ENCODE data around the gene TMEM9.

TMEM9 gene

DNA sequence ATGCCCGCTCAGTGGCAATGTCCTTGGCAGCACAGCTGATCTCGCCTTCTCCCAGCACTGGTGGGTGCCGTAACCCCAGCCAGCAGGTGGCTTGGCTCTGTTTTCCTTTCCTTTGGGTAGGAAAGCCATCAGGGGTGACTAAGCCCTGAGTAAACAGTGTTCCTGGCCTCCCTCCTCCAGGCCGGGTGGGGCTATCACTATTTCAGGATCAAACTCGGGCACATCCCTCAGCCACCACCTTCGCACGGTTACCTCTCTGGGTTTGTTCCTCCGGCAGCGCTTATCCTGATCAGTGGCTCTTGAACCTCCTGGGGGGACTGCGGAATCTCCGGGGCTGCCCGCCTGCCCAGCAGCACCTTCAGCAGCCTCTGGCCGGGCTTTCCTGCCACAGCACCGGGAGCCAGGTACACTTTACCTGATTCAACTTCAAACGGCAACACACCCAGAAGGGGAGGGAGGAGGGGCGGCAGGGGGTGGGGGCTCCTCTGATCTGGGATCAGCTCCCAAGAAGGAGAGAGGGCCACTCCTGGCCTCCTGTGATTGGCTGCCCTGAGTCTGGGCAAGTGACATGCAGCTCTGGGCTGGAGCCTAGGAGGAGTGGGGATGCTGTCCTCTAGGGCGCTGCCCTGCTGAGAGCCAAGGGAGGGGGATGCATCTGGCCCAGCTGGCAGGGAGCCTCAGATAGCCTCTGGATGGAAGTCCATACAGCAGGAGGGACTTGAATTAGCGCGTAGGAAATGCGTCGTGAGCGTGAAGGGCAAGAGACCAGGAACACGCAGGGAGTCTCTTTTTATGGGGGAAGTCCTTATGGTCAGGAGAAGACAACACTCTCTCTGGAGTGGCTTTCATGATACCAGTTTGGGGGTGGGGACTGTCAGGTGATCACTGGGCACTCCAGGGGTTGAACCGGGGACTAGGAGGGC is 27.2 kb downstream of the TMEM9 start, which contains the start of gene ASCL5:
TSS of gene ASCL5 (minus strand) at position 353 of the 923 bp plus-strand sequence. CDS start 11,812 bp downstream, outside the sequence.
- DNase-seq (ENCODE audit: low spot score): no peak

DNA sequence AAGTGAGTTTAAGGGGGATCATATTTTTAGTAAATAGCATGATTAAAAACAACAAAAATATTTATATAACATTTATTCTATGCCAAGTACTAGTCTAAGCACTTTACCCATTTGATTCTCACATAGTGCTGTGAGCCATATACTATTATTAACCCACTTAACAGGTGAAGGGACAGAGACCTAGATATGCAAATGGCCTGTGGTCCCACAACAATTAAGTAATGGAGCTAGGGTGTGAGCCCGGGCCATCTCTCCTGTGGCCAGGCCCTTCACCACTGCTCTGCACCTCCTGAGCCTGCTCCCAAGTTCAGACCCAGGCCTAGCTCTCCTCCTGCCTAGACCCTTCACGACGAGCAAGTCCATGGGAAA is 27.8 kb downstream of the TMEM9 start:
- no peak for DNase-seq (ENCODE audit: low spot score)

DNA sequence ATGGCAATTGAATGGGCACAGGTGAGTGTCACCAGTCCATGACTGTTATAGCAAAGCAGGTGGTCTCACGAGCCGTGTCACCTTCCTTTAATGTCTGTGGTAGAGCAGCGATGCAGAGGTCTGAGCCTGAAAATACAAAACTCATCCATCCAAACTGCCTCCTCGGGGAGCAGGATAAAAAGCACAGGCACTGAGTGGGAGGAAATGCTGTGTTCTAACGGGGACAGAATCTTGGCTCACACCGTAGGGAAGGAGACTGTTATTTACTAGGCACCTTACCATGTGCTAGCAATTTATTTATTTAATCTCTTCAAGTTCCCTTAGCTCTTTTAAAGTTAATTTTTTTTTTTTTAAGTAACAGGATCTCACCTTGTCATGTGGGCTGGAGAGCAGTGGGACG is 28.5 kb downstream of the TMEM9 start:
- no peak for DNase-seq (ENCODE audit: low spot score)

DNA sequence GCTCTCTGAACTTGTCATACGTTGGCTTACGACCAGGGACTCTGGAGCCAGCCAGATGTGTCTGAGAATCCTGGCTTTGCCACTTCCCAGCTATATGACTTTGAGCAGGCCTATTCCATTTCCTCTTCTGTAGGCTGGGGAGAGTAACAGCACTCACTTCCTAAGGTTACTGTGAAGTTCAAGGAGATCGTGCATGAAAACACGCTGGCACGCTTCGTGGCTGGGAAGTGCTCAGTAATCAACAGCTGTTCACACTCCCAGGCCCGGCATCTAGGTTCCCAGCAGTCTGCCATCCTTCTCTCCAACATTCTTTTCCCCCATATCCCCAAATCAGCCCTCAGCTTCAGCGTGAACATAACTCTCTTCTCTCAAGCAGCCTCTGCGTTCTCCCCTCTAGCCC is 29.3 kb downstream of the TMEM9 start:
- DNase-seq (ENCODE audit: low spot score): no peak

DNA sequence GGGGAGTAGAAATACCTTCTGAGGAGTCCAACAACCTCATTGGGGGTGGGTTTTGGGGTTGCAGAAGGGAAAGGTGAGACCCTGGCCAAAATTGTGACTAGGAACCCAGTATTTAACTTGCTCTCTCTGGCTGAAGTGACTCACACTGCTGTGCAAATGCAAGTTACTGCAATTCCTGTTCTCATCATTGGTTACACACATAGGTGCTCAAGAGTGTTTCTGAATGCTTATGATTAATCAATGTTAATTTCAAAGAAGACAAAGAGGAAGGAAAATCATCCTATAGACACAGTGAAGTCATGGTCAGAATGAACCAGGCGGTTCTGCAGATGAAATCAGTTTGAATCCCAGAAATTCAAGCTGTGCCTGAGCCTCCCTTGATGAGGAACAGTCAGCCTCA is 30.4 kb downstream of the TMEM9 start:
- DNase-seq (ENCODE audit: low spot score): no peak

DNA sequence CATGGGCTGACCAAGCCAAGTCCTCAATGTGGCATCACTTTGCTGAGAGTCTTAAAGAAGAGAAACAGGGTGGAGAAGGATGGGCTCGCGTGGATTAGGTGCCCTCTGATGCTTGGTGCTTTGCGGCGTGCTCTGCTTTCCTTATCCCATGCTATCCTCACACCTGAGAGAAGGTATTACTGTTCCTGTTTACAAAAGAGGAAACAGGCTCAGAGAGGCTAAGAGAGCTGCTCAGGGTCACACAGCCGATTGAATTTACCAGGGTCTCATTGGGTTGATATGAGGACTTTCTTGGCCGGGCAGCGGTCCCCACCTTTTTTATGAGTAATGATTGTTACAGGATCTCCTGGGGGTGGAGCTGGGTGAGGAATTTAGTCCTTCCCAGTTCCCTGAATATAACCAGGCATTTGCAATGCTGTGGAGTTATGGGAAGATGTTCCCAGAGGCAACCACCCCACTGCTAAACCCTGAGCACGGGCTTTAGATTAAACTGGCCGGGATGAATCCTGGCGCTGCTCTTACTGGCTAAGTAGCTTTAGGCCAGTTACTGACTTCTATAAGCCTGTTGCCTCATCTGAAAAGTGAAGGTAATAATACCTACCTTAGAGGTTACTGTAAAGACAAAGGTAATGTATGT is 31.8 kb downstream of the TMEM9 start:
- DNase-seq (ENCODE audit: low spot score): no peak

DNA sequence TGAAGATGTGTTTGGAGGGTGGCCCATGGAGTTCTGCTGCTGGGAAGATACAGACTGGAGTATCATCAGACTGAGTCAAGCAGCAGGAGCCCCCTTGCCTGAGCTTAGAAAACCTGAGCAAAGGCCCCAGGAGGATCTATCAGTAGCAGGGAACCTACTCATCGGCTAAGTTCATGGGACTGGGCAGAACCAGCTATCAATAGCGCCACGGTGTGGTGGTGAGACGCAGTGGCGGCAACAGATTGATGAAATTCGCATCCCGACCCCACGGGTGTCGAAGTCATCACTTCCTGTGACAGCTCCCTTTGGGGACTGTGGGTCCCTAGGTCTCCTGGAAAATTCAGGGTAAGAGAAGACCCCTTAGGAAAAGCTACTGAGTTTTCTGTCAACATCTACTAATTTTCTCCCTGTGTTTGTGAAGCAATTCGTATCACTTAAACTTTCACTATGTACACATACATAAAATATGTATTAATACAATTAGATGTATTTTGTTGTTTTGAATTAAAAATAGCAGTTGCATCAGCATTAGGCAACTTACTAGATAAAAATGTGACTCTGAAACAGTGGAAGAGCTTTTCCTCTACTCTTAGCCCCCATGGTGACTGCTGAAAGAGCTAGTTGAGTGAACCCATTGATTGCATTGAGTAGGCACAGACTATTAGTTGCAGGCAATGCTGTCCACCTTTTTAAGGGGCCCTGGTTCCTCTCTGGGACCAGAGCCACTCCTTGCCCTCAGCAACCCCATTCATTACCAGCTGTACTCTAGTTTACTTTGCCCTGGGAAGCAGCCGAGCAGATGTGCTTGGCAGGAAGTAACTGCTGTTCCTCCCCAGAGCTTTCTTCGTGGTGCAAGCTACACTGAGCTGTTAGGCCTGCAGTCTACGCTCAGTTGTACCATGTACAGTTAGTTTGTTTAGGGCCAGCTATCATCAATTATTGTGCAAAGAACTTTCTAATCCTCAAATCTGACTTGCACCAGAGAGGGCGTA is 34.8 kb downstream of the TMEM9 start:
- DNase-seq (ENCODE audit: low spot score): peak; percentile 59

DNA sequence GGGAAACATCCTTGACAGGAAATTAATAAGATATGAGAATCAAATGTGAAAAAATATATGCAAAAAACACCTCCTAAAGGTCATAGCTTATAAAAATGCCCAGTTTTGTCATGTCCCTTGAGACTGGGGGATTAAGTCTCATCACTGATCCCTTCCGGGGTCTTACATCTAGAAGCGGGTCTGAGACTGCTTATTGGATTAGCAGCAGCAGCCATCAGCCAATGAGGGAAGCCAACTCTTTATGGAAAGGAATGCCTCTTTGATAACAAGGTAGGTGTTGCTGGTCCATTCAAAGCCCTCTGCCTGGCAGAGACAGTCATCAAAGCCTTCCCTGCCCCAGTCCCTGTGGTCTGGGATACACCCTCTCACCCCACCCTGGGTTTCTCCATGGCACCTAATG is 38.2 kb downstream of the TMEM9 start:
- no peak for DNase-seq (ENCODE audit: low spot score)

DNA sequence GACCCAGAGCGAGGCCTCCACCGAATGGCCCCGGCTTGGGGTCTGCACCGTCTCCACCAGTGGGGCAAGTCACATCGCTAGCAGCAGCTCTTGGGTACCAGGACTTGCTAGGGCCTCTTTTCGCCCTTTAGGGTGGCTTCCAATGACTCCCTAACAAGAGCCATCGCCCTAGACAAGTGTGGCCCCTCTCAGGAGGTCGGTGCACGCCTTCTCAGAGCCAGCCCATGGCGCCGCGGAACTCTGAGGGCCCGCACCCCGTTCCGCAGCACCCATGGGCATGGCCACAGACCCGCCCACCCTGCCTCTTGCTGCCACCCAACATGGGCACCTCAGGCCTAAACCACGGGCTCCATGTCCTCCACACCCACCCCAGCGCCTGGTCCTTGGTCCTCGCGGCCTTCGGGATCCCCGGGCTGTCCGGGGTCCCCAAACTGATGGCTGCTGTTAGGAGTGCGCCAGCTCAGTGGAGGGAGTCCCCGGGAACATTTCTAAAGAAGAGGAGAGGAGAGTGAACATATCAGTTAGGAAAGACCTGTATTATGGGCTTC is 38.8 kb downstream of the TMEM9 start:
- DNase-seq (ENCODE audit: low spot score): no peak

DNA sequence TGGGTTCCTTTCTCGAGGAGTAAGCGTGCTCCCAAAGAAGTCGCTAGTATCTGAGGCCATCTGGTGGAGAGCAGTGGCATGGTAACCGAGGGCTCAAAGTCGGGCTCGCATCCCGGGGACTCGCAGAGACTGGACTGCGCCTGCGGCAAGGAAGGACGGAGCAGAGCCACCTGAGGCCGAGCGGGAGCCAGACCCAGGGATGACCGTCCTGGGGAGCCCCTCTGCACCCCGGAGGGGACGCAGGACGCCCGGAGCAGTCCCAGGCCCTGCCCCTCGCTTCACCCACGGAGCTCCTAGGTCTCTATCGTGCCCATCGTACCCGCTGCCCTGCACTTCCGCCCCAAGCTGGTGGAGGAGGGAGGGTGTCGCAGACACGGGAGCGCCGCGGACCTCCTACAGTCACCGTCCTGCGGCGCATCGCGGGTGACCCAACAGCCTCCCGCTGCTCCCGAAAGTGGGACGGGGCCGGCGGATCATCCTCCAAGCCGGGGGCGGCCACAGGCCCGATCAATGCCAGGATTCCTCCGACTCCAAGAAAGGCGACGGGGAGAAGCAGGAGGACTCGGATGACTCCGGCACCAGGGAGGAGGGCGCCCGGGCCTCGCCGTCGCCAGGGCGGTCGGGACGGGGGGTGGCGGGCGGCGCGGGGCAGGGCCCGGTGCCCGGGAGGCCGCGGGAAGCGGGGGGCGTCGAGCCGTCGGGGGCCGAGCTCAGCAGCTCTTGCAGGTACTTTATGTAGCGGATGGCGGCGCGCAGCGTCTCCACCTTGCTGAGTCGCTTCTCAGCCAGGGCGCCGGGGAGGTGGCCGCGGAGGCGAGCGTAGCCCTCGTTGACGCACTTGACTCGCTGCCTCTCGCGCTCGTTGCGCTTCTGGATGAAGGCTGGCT is 39.8 kb downstream of the TMEM9 start:
- peak; percentile 94 for DNase-seq (ENCODE audit: low spot score)

DNA sequence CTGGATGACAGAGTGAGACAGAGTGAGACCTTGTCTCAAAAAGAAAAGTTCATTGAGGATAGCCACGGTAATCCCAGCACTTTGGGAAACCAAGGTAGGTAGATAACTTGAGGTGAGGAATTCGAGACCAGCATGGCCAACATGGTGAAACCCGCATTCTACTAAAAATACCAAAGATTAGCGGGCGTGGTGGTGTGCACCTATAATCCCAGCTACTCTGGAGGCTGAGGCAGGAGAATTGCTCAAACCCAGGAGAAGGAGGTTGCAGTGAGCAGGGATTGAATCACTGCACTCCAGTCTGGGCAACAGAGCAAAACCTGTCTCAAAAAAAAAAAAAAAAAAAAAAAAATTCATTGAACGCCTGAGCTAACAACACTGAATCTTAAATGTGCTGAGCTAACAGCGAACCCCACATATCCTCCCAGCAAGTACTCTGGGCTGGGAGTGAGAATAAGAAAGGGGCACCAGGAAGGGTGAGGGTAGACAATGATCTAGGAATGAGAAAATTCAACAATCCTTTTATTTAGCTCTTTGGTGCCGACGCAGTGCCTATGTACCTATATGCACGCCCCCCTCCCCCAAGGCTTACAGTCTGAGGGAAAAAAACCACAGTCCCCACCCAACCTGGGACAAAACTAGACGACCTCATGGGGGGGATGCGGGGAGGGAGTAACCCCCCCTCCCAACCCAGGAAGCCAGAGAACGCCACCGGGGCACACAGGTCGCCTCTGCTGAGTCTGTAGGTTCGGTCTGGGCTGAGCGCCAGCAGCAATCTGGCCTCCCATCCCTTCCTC is 40.6 kb downstream of the TMEM9 start:
- DNase-seq (ENCODE audit: low spot score): no peak

DNA sequence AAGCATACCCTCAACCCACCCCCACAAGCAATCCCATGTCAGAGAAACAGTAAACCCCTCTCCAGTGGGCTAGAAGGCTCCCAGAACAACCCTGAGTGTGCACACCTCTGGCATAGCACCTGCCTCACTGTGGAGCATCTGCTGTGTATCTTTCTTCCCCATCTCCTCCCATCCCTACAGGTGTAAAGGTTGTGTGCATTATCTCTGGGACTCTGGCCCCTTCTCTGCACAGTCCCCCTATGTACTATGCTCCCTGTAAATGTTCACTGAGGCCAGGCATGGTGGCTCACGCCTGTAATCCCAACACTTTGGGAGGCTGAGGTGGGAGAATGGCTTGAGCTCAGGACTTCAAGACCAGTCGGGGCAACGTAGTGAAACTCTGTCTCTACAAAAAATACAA is 41.3 kb downstream of the TMEM9 start:
- DNase-seq (ENCODE audit: low spot score): no peak

DNA sequence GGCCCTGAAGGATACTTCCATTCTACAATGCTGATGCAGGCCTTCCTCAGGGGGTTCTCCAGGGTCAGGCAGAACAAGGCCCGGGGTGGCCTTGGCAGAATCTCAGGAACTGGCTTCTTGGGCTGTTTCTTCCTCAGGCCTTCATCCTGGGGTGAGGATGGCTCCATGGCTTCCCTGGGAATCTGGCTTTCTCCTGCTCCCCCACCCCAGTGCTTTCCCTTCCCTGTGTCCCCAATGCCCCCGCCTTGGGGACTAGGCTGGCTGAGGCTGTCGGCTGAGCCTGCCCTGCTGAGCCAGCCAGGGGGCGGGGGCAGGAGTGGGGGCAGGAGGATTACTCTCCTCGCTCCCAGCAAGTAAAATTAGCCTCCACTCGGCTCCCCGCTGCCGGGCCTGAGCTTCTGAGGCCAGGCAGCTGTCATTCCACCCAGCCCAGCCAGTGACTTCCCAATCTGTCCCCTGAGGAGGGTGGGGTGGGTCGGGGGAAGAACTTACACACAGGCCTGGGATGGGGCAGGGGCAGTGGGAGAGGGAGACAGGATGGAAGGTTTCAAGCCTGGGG is 42.0 kb downstream of the TMEM9 start, which contains the start of gene CACNA1S:
TSS of gene CACNA1S (minus strand) at position 254 of the 559 bp plus-strand sequence. CDS start at position 167, 87 bp downstream.
- DNase-seq (ENCODE audit: low spot score): no peak

DNA sequence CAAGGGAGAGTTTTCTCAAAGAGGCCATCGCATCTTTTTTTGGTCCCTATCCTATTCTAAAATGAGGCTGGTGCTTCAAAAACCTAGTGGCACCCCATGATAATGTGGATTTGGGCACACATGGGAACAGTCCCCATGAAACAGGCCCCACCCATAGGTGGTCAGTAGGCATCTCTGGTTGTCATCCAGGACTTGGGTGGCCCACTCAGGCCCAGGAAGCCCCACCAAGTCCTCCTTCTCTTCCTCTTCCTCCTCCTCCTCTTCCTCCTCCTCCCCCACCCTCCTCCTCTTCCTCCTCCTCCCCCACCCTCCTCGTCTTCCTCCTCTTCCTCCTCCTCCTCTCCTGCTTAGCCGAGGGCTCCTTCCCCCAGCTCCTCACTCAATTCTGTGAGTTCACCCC is 42.6 kb downstream of the TMEM9 start:
- DNase-seq (ENCODE audit: low spot score): no peak

DNA sequence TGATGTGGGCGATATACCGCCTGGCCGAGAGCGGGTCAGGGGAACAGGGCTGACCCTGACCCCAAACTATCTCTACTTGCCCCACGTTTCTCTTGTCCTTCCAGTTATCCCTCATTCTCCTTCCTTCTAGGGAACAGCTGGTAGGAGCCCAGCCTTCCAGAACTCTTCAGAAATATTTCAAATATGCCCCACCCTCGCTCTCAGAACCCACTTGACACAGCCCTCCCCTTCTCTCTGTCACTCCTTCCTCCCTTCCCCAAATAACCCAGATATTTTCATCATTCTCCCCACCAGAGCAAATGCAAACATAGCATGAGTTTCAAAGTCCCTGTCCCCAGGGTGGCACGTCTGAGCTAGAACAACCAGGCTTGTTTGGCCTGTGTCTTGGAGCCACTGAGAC is 43.1 kb downstream of the TMEM9 start:
- DNase-seq (ENCODE audit: low spot score): no peak

DNA sequence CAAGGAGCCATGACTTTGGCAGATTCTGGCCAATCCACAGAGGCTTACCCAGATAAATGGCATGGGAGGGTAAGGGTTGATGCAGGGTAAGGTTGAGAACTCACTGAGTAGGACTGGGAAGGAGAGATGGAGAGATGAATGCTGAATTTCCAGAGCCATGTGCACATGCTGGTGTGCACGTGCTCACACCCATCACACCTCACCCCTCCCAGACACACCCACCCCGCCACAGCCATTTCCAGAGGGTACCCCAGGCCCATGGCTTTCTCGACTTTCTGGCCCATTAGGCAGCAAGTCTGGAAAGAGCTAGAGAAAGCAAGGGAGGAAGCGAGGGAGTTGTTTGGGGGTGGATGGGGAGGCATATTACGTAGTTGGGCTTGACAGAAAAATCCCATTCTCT is 43.7 kb downstream of the TMEM9 start:
- DNase-seq (ENCODE audit: low spot score): no peak

DNA sequence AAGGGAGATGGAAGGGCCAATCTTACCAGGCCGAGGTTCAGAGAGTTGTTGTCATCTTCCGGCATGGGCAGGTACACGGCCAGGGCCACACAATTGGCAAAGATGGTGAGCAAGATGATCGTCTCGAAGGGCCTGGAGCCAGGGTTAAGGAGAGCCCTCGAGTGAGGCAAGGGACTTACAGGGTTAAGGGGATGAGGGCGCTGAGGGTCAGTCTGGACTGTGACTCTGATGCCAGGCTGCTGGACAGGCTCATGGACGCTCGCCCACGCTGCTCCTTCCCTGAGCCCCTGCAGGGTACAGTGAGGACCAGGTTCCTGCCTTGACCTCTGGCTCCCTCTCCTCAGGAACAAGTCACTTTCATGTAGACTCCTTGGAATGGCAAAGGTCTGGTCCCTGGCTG is 44.1 kb downstream of the TMEM9 start:
- DNase-seq (ENCODE audit: low spot score): no peak

DNA sequence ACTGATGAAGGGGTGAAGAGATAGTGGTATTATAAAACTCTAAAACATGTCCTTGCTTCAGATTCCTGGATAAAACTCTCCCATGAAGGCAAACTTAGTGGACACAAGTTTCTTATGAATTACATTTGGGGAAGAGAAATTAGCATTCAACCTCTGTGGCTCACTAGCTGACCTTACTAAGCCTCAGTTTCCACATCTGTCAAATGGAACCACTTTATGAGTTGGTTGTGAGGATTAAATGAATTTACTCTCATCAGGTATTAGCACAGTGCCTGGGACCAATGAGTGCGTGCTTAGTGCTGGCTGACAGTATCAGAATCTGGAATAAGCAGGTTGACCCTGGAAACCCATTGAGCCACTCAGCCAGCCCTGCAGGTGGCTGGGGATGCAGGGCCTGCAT is 44.6 kb downstream of the TMEM9 start:
- DNase-seq (ENCODE audit: low spot score): no peak

DNA sequence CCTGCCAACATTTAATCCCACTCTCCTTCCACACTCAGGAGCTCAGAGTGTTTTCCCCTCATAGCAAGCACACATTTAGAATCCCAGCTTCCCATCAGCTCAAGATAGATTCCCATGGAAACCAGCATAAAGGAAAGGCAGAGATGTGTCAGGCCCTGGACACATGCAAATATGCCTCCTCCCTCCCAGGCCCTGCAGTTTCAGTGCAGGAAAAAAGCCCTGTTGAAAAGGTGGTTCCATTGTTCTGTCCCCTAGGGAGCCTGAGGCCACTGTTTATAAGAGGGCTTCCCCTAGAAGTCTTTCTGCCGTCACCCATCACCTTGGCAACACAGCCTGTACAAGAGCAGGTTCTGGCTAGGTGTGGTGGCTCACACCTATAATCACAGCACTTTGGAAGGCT is 45.7 kb downstream of the TMEM9 start:
- no peak for DNase-seq (ENCODE audit: low spot score)

DNA sequence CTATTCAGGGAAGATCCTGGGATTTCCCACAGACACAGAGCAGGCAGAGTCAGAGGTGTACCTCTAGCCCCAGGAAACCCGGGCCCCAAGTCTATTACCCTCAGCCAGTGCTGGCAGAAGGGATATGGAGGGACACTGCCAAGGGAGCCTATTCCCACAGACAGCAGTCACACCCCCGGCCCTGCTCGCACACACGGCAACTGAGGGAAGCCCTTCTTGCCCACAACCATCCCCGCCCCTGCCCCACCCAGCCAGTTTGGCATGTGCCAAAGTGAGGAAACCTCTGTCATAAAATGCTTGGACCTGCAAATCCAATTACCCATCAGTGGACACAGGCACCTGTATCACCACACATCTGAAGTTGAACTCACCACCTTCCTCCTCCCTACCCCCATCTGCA is 48.6 kb downstream of the TMEM9 start:
- DNase-seq (ENCODE audit: low spot score): no peak
